B cell (primary cell): ENCODE data around the gene RPL7A.

Source experiments
- CTCF ChIP-seq: fragments of 200-600 bp; IDR thresholded peaks from one replicate; pipeline ENCODE4 v1.8.0; 2022; ENCODE audit warnings: antibody characterized with exemption, mild to moderate bottlenecking
- EZH2 ChIP-seq: IDR thresholded peaks from 2 replicates; pipeline ENCODE4 v1.6.1; 2012; ENCODE audit warnings: borderline replicate concordance, low read depth, mild to moderate bottlenecking, moderate library complexity, low read length; ENCODE audit not compliant: insufficient read depth, poor library complexity, severe bottlenecking

- TF ChIP-seq CTCF: no peak
- no peak for TF ChIP-seq EZH2
These were observed 15.7 kb upstream of the RPL7A start for GRCh38 chr9:133332381-133332730.
